GM20000 (cell line): Measurements from ENCODE around the gene MECP2.
"Not testable (repeated sequence)": the region's sequence is repeated elsewhere in the genome, so short reads cannot be mapped to it uniquely, and the experiment has no call there.

Experiments used
- DNase-seq: peaks from one replicate; pipeline ENCODE4 v3.0.0; 2012; ENCODE audit warnings: low spot score
- TF ChIP-seq, protein P1 (sequence below): IDR thresholded peaks from 2 replicates; pipeline ENCODE4 v1.5.1; 2012; ENCODE audit warnings: mild to moderate bottlenecking, control low read depth; ENCODE audit errors: extremely low read depth, missing control alignments

Gene MECP2

GRCh38 chrX:153995504-153995903 lies 102.0 kb downstream of the MECP2 start:
- DNase-seq = no peak
- TF ChIP-seq, protein P1, sequence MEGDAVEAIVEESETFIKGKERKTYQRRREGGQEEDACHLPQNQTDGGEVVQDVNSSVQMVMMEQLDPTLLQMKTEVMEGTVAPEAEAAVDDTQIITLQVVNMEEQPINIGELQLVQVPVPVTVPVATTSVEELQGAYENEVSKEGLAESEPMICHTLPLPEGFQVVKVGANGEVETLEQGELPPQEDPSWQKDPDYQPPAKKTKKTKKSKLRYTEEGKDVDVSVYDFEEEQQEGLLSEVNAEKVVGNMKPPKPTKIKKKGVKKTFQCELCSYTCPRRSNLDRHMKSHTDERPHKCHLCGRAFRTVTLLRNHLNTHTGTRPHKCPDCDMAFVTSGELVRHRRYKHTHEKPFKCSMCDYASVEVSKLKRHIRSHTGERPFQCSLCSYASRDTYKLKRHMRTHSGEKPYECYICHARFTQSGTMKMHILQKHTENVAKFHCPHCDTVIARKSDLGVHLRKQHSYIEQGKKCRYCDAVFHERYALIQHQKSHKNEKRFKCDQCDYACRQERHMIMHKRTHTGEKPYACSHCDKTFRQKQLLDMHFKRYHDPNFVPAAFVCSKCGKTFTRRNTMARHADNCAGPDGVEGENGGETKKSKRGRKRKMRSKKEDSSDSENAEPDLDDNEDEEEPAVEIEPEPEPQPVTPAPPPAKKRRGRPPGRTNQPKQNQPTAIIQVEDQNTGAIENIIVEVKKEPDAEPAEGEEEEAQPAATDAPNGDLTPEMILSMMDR = no peak

GRCh38 chrX:153994398-153994797 lies 103.1 kb downstream of the MECP2 start:
- DNase-seq = not testable (repeated sequence)

DNA sequence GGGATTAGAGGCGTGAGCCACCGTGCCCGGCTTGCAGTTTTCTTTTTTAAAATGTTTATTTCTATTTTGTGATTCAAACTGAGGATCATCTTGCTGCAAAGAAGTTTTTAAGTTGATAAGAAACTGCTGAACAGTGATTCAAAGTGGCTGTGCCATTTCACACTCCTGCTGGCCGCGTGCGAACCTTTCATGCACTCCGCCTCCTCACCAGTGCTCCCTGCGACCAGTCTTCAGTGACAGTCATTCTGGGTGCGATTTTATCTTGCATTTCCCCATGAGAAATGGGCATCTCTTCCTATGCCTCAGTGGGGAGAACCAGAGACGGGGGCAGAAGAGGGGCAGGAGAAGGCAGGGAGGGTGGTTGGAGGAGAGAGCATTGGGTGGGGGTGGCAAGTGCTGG lies 103.5 kb downstream of the MECP2 start:
- no peak for DNase-seq
- TF ChIP-seq, protein P1 = no peak

DNA sequence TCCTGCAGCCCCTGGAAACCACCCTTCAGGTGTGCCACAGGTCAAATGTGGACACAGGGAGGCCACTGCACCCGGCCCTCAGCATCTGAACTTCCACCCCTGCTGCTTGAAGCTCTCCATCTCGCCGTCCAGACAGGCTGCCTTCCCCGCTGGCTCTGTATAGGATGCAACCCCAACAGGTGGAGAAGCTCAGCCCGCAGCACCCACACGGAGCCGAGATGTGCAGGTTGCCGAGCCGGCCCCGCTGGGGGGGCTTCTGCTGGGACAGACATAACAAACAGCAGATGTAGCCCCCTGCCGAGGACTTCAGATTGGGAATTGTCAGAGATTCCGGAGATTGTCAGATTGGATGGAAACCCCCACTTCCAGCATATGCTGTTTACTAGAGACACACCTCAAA lies 104.4 kb downstream of the MECP2 start:
- TF ChIP-seq, protein P1 = no peak
- DNase-seq = no peak

DNA sequence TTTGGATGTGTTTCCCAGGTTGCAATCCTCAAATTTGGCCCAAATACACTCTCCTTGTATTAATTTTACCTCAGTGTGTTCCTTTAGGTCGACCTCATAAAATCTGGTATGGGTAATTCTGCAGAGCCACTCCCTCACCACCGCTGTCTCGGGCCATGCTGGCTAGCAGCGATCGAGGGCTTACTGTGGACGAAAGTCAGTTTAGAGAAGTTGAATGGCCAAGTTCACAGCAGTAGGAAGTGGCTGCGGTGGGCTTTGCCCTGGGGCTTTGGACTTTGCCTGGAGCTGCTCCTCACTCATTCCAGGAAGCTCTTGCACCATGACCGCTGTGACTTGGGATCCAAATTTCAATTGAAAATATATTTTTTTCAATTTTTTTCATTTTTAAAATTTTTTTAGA lies 105.3 kb downstream of the MECP2 start:
- TF ChIP-seq, protein P1 = no peak
- DNase-seq = no peak

- TF ChIP-seq, protein P1 = no peak
- DNase-seq = no peak
Observed at GRCh38 chrX:153991013-153991580, 106.4 kb downstream of the MECP2 start.

- DNase-seq = no peak
- TF ChIP-seq, protein P1 = no peak
Observed at GRCh38 chrX:153989973-153990655, 107.4 kb downstream of the MECP2 start.

GRCh38 chrX:153988493-153988892 lies 109.0 kb downstream of the MECP2 start:
- DNase-seq = no peak

More at GRCh38 chrX:153988493-153988892, 109.0 kb downstream of the MECP2 start:
- TF ChIP-seq, protein P1 = no peak
